C4-2B (cell line): ENCODE results near the gene CSRNP3.

Experiments used
- ZFX ChIP-seq: fragments of 450-650 bp; IDR thresholded peaks from 2 replicates; pipeline ENCODE4 v1.6.1; 2017
- TF ChIP-seq, protein P1 (sequence below): fragments of 450-650 bp; conservative IDR thresholded peaks from 2 replicates; pipeline ENCODE4 v1.5.1; 2017; ENCODE audit warnings: mild to moderate bottlenecking

DNA sequence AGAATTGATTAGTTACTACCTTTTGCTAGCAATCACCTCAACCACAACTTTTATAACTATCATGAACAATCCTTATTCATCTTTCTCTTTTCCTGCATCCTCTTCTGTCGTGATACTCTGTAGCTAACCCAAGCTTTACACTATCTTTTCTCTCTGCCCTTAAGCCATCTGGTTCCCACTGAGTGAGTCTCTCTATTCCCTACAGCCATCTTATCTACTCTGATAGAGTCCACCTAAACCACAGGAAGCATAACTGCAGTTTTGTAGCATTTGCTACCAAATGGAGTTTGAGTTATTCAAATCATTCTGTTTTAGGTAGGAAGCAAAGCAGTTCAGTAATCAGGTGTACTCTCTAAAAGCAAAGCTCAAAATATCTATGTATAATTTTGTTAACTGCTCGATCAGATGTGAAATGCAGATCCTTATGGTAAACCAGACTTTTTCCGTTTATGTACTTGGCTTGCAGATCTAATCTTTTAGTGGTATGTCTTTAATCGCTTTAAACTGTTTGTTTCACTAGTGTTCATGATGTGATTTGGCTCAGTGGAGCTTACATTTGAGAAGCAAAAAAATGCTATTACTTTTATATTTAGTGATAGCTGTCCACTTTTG lies 91.0 kb downstream of the CSRNP3 start:
- TF ChIP-seq, protein P1, sequence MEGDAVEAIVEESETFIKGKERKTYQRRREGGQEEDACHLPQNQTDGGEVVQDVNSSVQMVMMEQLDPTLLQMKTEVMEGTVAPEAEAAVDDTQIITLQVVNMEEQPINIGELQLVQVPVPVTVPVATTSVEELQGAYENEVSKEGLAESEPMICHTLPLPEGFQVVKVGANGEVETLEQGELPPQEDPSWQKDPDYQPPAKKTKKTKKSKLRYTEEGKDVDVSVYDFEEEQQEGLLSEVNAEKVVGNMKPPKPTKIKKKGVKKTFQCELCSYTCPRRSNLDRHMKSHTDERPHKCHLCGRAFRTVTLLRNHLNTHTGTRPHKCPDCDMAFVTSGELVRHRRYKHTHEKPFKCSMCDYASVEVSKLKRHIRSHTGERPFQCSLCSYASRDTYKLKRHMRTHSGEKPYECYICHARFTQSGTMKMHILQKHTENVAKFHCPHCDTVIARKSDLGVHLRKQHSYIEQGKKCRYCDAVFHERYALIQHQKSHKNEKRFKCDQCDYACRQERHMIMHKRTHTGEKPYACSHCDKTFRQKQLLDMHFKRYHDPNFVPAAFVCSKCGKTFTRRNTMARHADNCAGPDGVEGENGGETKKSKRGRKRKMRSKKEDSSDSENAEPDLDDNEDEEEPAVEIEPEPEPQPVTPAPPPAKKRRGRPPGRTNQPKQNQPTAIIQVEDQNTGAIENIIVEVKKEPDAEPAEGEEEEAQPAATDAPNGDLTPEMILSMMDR = no peak
- no peak for TF ChIP-seq ZFX
